Measurements from ENCODE around the gene KLHL33.
"Not testable (repeated sequence)": the region's sequence is repeated elsewhere in the genome, so short reads cannot be mapped to it uniquely, and the experiment has no call there.

Gene KLHL33

DNA sequence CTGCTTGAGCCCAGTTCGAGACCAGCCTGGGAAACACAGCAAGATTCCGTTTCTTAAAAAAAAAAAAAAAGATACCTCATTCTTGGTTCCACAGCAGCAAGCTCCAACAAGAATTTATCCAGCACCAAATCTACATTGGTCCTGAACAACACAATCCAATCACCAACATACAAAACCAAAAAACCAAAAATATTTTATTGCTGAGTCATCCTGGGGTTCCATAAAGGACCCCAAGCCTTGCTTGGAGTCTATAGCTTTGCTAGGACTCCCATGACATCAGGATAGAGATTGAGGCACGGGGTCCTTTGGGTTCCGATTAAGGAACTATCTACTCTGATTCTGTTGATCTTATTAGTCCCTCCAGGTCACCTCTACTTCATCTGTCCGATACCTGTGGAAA is 10.9 kb upstream of the KLHL33 start:
- DNase-seq: no peak

DNA sequence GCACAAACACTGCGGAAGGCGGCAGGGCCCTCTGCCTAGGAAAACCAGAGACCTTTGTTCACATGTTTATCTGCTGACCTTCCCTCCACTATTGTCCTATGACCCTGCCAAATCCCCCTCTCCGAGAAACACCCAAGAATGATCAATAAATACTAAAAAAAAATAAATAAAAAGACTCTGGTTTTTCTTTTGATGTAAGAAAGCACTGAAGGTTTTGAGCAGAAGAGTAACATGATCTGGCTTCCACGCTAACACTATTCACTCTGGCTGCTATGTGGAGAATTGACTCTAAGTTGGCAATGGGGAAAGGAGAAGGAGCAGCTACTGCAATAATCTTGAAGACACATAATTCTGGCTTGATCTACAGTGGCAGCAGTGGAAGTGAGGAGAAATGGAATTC is 7.7 kb upstream of the KLHL33 start:
- not testable (repeated sequence) for DNase-seq

DNA sequence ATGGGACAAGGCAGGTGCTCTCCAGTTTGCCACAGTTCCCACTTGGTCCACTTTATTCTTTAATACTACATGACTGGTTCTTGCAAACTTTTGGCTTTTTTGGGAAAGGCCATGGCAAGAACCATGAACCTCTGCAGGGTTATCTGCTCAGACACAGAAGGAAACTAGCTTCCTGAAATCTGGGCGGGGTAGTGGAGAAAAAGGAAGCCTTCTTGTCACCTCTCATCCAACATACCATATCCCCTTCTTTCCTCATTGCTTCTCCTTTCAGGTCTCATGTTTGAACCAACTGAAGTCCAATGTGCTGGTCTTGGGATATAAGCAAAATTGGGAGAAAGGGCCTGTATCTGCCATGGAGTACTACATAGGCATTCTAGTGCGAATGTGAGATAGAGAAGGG is 5.5 kb upstream of the KLHL33 start:
- no peak for DNase-seq

DNA sequence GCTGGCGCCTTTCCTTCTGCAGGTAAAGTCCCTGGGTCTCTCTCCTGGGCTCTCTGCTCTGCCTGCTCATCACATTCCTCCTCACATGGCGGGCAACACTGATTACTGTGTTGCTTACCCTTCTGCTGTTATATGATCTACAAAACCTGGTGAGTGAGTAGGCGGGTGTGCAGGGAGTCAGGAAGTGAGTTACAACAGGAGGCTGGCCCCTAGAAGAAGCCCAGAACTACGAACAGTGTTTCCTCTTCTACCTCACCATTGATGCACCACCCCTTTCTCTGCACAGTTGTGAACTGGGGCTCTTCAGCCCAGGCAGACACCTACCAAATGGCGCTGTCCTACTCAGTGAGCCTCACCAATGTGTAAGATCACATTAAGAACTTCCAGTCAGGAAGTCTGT is 4.9 kb upstream of the KLHL33 start:
- no peak for DNase-seq

DNA sequence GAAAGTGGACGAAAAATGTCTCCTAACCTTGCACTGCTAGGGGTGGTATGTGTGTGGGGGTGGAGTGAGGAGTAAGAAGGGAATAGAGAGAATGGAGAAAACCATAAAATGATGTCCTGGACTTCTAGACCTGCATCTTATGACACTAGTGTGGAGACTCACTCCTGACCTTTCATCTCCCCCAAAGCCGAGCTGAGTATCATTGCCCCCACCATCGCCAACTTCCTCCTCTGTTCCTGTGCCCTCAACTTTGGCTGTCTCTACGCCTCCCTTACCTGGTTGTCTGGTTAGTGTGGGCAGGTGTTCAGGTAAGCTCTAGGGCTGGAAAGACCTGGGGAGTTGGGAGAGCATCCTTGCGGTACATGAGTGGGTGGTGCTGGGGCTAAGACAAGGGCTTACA is 4.5 kb upstream of the KLHL33 start:
- DNase-seq: no peak

DNA sequence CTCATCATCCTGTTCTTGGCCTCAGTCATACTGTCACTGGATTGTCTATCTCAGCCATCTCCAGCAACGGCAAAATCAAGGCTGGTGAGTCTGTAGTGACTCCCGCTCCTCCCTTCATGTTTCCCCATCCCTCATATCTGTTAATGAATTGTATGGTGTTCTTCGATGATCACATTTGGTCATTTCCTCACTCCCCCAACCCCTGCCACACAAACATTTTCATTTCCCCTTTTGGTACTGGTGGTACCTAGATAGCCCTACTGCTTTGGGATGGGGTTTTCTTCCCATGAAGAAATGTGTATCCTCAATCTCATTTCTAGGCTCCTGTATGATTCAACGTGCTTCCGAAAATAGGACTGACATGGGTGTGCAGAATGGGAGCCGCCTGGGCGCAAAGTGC is 2.7 kb upstream of the KLHL33 start:
- DNase-seq: no peak

DNA sequence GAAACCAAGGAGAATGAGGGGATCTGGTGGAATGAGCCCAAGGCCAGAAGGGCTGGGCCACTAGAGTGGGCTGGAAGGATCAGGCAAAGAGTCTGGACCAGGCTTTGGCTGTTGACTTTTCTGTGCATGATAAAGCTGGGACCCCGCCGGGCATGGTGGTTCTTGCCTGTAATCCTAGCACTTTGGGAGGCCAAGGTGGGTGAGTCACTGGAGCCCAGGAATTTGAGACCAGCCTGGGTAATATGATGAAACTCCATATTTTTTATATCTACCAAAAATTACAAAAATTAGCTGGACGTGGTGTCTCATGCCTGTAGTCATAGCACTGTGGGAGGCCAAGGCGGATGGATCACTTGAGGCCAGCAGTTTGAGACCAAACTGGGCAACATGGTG is 393 bp upstream of the KLHL33 start:
- no peak for DNase-seq

DNA sequence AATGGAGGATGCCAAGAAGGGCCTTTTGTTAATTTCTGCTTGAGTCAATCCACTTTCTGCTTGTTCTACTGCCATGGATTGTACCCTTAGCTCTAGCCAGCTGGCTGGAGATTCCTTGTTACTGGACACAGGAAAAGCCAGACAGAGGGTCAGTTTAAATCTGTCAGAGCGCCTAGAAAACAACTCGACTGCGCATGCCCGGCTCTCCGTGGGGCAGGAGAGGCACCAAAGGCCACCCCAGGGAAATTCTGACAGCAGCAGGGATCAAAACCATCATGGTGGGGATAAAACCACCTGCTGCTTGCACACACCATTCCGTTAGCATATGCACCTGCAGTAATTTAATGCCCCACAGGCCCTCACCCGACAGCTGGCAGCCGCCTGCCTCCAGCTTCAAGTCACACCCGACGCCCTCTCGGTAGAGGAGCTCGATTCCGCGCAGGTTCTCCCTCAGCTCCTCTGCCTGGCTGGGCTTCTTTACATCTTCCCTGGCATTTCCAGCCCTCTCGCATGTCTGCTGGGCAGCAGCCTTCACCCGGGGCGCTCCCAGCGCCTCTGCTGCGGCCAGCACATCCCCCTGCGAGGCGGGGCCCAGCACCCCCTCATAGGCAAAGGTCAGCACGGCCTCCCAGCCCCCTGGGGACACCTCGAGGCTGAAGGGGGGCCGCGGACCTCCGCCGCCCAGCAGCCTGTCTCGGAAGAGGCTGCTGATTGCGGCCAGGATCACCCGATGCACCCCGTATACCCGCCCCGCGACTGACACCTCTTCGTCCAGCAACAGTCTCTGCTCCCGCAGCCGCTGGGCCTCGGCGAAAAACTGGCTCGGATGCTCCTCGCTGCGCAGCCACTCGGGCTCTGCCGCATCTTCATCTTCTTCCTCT is 1.0 kb downstream of the KLHL33 start:
- no peak for DNase-seq

DNA sequence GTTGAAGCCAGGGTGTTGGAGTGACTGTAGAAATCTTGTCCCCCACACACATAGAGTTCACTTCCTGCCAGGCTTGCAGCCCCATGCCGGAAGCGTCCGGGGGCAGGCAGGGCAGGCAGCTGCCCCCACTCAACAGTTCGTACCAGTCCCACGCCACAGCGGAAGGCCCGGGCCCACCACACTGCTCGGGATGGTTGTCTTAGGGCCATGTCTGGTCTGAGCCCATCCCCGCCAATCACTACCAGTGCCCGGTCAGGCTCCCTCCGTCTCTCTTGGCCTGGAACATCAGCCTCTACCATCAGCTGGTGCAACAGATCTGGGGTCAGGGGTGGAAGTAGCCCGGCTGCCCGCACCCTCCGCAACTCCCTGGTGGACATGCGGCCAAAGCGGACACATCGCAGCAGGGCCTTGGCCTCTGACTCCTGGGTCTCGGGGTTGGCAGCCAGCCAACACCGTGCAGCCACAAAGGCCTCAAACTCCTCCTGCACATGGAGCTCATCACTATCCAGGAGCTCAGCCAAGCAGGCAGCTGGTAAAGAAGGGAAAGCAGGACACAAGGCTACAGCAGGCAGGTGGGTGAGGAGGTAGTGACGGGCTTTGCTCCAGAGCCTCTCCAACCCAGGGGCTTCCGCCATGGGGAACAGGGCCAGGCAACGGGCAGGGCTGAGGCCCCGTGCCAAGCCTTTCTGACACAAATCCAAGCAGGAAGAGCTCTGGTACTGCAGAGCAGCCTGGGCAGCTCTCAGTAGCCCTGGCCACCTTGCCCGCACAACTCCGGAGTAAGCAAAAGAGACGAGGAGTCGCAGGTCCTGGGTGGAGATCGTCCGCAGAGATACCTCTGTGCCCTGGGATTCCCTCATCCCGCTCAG is 5.9 kb downstream of the KLHL33 start:
- no peak for DNase-seq

DNA sequence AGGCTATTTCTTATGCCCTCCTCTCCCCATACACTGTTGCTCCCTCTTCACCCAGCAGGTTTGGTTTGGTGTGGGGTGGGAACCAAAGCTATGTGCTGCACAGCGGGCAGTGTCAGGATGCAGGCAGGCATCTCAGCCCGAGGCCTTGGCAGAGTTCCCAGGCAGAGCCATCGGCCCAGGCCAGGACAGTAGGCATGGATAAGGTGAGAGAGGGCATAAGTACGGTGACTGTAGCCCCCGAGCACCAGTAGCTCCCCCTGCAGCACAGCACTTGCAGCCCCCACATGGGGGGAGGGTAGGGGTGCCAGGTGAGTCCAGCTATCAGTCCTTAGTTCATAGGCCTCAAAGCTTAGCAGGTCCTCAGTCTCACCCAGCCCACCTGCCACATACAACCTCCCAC is 7.2 kb downstream of the KLHL33 start:
- DNase-seq: no peak

DNA sequence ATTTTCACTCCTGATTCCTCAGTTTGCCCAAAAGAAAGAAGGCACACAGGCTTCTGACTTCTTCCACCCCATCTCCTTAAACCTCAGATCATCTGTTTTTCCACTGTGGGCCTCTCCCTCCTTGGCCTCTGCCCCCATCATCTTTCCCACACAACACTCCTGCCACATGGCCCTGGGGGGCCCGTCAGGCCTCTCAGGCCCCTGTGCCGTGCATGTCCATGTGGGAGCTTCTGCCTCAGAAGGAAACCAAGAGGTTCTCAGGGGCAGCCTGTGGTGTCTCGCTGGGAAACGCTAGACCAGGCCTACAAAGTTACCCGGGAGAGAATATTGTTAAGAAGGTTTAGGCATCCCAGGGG is 8.0 kb downstream of the KLHL33 start:
- DNase-seq: no peak

DNA sequence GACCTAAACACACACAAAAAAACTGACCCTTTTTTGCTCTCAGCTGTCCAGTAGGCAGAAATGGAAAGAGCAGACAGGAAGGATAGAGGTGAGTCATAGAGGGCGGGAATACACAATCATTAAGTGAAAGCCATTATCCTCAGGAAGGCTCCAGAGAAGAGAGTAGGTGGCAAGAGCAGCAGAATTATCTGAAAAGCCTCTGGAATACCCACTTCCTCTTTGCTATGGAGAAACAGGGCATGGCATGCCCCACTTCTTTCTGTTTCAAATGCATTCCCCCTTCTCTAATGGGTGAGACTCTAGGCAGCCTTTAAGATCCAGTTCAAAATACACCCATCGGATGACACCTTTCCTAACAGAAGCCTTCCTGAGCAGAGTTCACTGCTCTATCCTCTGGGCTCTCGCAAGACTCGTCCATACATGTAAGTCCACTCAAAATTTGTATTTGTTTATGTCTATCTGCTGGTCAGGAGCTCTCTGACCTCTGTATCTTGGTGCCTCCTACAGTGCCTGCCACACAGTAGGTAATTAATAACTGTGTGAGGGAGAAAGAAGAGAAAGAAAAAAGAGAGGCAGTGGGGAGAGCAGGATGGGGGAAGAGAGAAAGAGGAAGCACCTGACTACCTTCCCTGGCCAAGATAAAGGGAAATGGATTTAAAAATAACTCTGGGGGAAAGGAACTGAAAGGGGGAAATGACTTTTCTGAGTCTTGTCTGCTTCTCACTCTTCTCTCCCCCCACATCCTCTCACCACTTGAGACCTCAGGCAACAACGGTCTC is 8.5 kb downstream of the KLHL33 start:
- no peak for DNase-seq

DNA sequence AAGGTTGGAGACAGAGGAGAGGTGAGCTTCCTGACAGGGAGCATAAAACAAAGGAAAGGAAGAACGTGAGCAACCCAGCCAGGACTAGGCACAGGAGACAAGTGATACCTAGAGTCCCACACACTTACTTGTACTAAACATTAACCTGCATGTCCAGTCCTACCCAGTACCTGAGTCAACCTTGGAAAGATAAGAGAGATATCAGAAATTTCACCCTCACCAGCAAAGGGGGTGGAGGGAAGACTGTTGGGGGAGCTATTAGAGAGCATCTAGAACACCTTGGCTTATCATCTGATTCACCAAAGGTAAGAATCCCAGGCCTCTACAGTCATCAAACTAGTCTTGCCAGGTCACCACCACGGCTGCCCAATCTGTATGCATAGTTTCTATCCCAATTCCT is 11.1 kb downstream of the KLHL33 start:
- DNase-seq: no peak

DNA sequence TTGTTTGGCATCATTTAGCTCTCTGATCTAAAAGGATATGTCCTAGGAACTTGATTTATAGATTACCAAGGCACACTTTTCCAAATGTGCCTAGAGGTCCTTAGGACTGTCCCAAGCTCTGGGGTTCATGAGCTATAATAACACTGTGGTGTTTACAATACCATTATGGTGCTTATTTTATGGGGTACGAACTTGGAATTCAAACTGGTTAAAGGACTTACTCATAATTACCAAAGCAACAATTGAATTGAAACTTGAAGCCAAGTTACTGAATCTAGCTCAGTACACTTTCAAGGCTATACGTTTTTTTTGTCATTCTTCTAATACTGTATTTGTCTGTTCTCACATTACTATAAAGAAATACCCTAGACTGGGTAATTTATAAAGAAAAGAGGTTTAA is 13.1 kb downstream of the KLHL33 start:
- no peak for DNase-seq

DNA sequence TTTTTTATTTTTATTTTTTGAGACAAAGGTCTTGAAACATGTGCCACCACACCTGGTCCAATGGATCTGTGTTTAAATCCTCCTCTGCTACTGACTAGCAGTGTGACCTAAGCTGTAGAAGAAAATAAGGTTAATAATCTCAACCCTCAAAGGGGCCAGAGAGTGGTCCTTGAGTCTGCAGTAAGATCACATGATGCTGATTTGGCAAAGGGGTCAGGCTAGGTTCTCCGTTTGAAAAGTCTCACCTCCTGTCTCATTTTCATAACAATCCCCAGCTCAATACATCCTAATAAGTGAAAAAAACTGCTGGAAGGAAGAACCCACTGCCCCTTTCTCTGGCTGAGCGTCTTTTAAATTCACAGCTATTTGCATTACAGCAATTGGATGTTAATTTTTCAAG is 14.7 kb downstream of the KLHL33 start:
- no peak for DNase-seq

DNA sequence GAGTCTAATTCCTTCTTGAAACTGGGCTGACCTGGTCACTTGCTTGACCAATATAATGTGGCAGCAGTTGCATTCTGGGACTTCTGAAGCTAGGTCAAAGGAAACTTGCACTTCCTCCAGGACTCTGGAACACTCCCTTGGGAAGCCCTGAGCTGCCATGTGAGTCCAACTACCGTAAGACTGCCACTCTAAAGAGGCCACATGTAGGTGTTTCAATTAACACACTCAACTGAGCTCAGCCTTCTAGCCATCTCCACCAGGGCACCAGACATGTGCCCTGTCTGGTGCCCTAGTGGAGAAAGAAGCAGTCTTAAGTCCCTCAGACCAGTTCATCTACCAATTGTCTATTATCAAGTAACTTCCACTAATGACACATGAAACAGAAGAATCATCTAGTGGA is 16.5 kb downstream of the KLHL33 start:
- DNase-seq: no peak

DNA sequence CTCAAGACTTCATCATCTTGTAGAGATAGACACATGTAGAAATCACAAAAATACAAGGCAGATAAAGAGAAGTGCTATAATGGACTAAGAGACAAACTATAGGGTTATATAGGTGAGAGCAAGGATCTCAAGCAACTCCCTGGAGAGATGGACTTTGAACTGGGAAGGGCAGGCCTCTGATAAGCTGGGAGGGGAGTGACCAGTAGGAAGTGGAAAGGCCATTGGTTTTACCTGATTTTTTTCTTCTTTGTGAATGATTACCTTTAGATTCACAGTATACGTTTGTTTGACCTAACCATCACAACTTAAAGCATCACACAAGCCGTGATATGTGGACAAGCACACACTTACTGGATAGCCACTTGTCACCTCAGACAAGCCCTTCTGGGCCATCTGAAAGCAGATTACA is 17.5 kb downstream of the KLHL33 start:
- DNase-seq: no peak

DNA sequence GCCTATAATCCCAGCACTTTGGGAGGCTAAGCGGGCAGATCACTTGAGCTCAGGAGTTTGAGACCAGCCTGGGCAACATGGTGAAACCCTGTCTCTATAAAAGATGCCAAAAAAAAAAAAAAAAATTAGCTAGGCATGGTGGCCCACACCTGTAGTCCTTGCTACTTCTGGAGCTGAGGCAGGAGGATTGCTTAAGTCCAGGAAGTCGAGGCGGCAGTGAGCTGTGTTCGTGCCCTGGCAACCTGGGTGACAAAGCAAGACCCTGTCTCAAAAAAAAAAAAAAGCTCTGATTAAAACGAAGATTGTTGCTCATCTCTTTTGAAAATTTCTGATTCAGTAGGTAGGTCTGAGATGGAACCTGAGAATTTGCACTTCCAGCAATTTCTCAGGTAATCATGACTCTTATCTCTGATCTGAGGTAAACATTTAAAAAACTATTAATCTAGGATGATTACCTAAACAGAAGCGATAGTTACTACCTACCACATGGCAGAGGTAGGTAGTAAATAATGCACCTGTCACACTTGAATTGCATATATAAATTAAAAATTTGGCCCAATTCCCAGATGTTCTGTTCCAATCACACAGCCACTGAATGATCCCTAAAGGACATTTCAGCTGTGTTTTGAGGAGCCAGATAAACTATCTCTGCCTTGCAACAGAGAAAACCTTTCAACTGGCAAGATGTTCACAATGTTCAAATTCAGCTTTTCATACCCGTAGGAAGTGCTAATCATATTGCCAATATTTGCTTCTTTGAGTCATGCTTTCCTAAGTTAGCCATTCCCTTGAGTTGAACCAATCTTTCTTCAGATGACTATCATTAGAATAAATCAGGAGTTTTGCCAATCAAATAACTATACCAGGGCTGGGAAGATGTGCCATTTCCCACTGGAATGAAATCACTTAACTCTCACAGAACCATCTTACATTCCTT is 18.4 kb downstream of the KLHL33 start:
- DNase-seq: no peak

DNA sequence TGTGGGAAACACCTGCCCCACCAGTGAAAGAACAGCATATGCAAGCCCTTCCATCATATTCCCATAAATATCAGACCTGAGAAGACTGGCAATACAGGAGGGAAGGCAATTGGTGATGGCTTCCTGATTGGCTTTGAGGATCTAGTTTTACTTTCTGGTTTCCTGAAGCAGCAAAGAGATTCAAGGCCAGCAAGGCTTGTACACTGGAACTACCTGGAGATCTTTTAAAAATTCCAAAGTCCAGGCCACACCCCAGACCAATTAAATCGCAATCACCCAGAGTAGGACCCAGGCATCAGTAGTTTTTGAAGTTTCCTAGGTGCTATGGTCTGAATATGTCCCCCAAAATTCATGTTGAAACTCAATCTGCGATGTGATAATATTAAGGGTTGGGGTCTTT is 19.7 kb downstream of the KLHL33 start:
- DNase-seq: no peak

DNA sequence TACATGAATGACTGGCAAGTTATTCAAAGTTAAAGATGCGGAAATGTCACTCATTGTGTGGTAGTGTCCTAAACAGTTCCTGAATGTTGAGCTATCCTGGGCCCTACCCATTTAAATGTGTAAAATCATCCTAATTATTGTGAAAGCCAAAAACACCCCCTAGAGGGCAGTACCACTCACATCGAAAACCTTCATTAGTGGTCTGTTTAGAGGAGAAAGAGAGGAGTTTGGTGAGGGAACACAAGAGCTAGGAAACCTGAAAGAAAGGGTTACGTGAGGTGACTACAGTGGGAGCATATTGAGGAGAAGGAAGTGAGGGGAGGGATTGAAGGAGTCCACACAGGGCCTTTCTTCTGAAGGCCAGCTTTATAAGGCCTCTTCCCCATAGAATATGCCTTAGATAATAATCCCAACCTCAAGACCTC is 20.2 kb downstream of the KLHL33 start:
- no peak for DNase-seq

DNA sequence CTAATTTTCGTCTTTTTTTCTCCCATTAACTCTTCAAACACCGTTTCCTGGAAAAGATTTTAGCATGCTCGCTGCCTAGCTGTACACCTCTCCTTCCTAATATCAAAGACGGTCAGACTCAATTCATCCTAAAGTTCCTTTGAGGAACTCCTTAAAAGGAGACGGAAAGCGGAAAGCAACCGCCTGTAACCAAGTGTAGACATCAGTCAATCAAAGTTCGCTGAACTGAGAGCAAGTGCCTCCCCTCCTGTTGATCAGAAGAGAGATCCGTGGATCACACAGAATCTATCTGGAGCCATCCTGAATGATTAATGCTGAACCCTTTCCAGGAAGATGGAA is 22.3 kb downstream of the KLHL33 start:
- no peak for DNase-seq
